K562 (cell line): Measurements from ENCODE around the gene EAF2. TPM values are rescaled to one million over a fixed set of nuclear protein-coding genes. Genes with fewer than 3 reads are reported as not detected.

Source experiments
- AFF4 ChIP-seq: sonication (generic); formaldehyde crosslinking; IDR thresholded peaks from 2 replicates; pipeline ENCODE4 v1.8.0; 2023; ENCODE audit warnings: mild to moderate bottlenecking, missing genetic modification reagents
- ETV1 ChIP-seq: fragments of 450-650 bp; conservative IDR thresholded peaks from 2 replicates; pipeline ENCODE4 v1.6.1; 2016; ENCODE audit warnings: missing genetic modification characterization, control low read depth, low read depth, missing compliant biosample characterization
- FOXK2 ChIP-seq, 2 experiments: fragments of 450-650 bp; IDR thresholded peaks in 1 of 2; conservative IDR thresholded peaks in 1 of 2; 2 replicates each; pipeline ENCODE4 v1.6.1; 2016; ENCODE audit warnings: low read depth in 2 of 2, mild to moderate bottlenecking in 1 of 2
- IRF2 ChIP-seq: sonication (generic); formaldehyde crosslinking; IDR thresholded peaks from 2 replicates; pipeline ENCODE4 v1.8.1; 2022; ENCODE audit warnings: mild to moderate bottlenecking, missing genetic modification reagents
- KDM5B ChIP-seq: fragments of 200-600 bp; sonication (generic); IDR thresholded peaks from 2 replicates; pipeline ENCODE4 v1.6.1; 2012; ENCODE audit warnings: low read depth, mild to moderate bottlenecking, moderate library complexity, low read length, control low read depth, inconsistent platforms; ENCODE audit not compliant: insufficient replicate concordance
- MBD2 ChIP-seq: sonication (generic); IDR thresholded peaks from 2 replicates; pipeline ENCODE4 v1.6.1; 2016; ENCODE audit warnings: low read depth, borderline replicate concordance
- MNT ChIP-seq, 2 experiments: fragments of 450-650 bp; conservative IDR thresholded peaks; 2 replicates each; pipeline ENCODE4 v1.6.1; 2017; ENCODE audit warnings: mild to moderate bottlenecking in 2 of 2, moderate library complexity in 2 of 2
- NCOR1 ChIP-seq: fragments of 450-650 bp; IDR thresholded peaks from 2 replicates; pipeline ENCODE4 v1.6.1; 2016; ENCODE audit warnings: mild to moderate bottlenecking, moderate library complexity
- PML ChIP-seq: IDR thresholded peaks from 2 replicates; pipeline ENCODE4 v1.6.1; 2012; ENCODE audit warnings: low read length, inconsistent platforms
- RBFOX2 ChIP-seq: fragments of 200-400 bp; formaldehyde crosslinking; IDR thresholded peaks from 2 replicates; pipeline ENCODE4 v1.6.1; 2017; ENCODE audit warnings: low read depth, mild to moderate bottlenecking, low read length, moderate library complexity
- RBM34 ChIP-seq: fragments of 200-400 bp; formaldehyde crosslinking; IDR thresholded peaks from 2 replicates; pipeline ENCODE4 v1.6.1; 2018; ENCODE audit warnings: low read length, borderline replicate concordance; ENCODE audit not compliant: insufficient read depth
- SAP30 ChIP-seq: fragments of 200-600 bp; sonication (generic); IDR thresholded peaks from 2 replicates; pipeline ENCODE4 v1.6.1; 2012; ENCODE audit warnings: borderline replicate concordance, low read depth, mild to moderate bottlenecking, moderate library complexity, low read length, control low read depth, inconsistent platforms; ENCODE audit not compliant: insufficient read depth, poor library complexity, severe bottlenecking
- SNAPC5 ChIP-seq: fragments of 250-450 bp; sonication (Bioruptor Pico); IDR thresholded peaks from 2 replicates; pipeline ENCODE4 v1.8.0; 2021; ENCODE audit warnings: moderate library complexity, mild to moderate bottlenecking, inconsistent platforms
- SOX6 ChIP-seq: fragments of 450-650 bp; IDR thresholded peaks from 2 replicates; pipeline ENCODE4 v1.6.1; 2014; ENCODE audit warnings: mild to moderate bottlenecking
- TAL1 ChIP-seq: fragments of 450-650 bp; IDR thresholded peaks from 2 replicates; pipeline ENCODE4 v1.6.1; 2016; ENCODE audit warnings: mild to moderate bottlenecking
- TCF3 ChIP-seq: sonication (generic); formaldehyde crosslinking; IDR thresholded peaks from 2 replicates; pipeline ENCODE4 v1.4.0; 2020; ENCODE audit warnings: mild to moderate bottlenecking, missing genetic modification reagents
- TEAD1 ChIP-seq, 2 experiments: fragments of 450-650 bp in 1 of 2; sonication (generic) in 1 of 2; formaldehyde crosslinking; IDR thresholded peaks; 2 replicates each; pipeline versions ENCODE4 v1.4.0 to v1.8.0; 2020 to 2022; ENCODE audit warnings: mild to moderate bottlenecking in 2 of 2, missing genetic modification reagents in 1 of 2
- TOE1 ChIP-seq, 2 experiments: fragments of 450-650 bp in 1 of 2; sonication (generic) in 1 of 2; formaldehyde crosslinking in 1 of 2; IDR thresholded peaks; 2 replicates each; pipeline versions ENCODE4 v1.7.1 to v1.8.0; 2016 to 2022; ENCODE audit warnings: borderline replicate concordance in 2 of 2, mild to moderate bottlenecking in 2 of 2, antibody characterized with exemption in 1 of 2, inconsistent platforms in 1 of 2, low read depth in 1 of 2, missing genetic modification reagents in 1 of 2, moderate library complexity in 1 of 2
- TRIM24 ChIP-seq, 2 experiments: fragments of 450-650 bp; IDR thresholded peaks; 2 replicates each; pipeline ENCODE4 v1.6.1; 2016
- polyA plus RNA-seq, 8 experiments: library from polyadenylated mRNA; depleted of rRNA in 4 of 8; stranded (reverse) in 5 of 8; unstranded in 3 of 8; fragments of >200 nt; fragmentation: Nextera tagmentation in 2 of 8; fragmentation: Illumina TruSeq in 1 of 8; extraction: Ambion mirVana in 2 of 8; extraction: Trizol in 1 of 8; gene quantifications; 2 replicates each; pipeline versions ENCODE4 v1.2.1 to v1.2.3, GENCODE V29; 2011 to 2014; ENCODE audit warnings: inconsistent platforms in 1 of 8, missing spikeins in 1 of 8
- total RNA-seq, 7 experiments: library from RNA; depleted of rRNA in 6 of 7; stranded (reverse); fragments of >200 nt in 6 of 7; fragmentation: Illumina TruSeq in 2 of 7; extraction: Trizol in 2 of 7; gene quantifications; 2 replicates each; pipeline versions ENCODE4 v1.2.1 to v1.2.3, GENCODE V29; 2011 to 2021; ENCODE audit warnings: low replicate concordance in 1 of 7
- TF ChIP-seq, protein P1 (sequence below): fragments of 250-450 bp; sonication (Bioruptor Pico); IDR thresholded peaks from 2 replicates; pipeline ENCODE4 v1.9.0; 2021; ENCODE audit warnings: mild to moderate bottlenecking

The EAF2 gene
- total and polyA plus RNA-seq, 9 of the 15 experiments (the other 6 are each of a cell fraction or from before 2014, with no cell fraction given), result 3.8 to 17.3 (median 6.9) TPM

GRCh38 chr3:121834671-121835464 is at the start of gene EAF2, which contains the start of gene IQCB1 (continued):
- TF ChIP-seq AFF4 (CRISPR knock-in tag) (no peak), SOX6 (0 out of 2 replicates have a peak, but pooled peaks have one; percentile 17), ETV1 (tag) (no peak; the same call in 1 of the 2 replicates), SAP30 (peak; percentile 30), MNT (conservative IDR thresholded peaks at IDR 0.05) (peak; percentile 32 to 70; a peak in 2 of 4 replicates), IRF2 (no peak), RBM34 (no peak), TCF3 (CRISPR knock-in tag) (no peak; the same call in none of the 2 replicates), MBD2 (no peak; the same call in 1 of the 2 replicates), PML (peak; percentile 55; the same call in 1 of the 2 replicates), TRIM24 (IDR thresholded peaks at IDR 0.05) (no peak), RBFOX2 (peak; percentile 95), FOXK2 (conservative IDR thresholded peaks at IDR 0.05 in 1 of 2, IDR thresholded peaks at IDR 0.05 in 1 of 2; ENCODE audit: low read depth in 2 of 2) (no peak), TEAD1 (CRISPR knock-in tag; IDR thresholded peaks at IDR 0.05) (0 out of 4 replicates have a peak, but pooled peaks of 1 of the 2 experiments have one; percentile 47), KDM5B (peak; percentile 85), TOE1 (IDR thresholded peaks at IDR 0.05; ENCODE audit: borderline replicate concordance) (no peak), TOE1 (CRISPR knock-in tag; IDR thresholded peaks at IDR 0.05; ENCODE audit: borderline replicate concordance, low read depth) (no peak), NCOR1 (no peak), TAL1 (peak; percentile 13; the same call in 1 of the 2 replicates), SNAPC5 (CRISPR knock-in tag) (no peak)
- TF ChIP-seq, protein P1, sequence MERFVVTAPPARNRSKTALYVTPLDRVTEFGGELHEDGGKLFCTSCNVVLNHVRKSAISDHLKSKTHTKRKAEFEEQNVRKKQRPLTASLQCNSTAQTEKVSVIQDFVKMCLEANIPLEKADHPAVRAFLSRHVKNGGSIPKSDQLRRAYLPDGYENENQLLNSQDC (CRISPR knock-in tag), result no peak
